Stimulated activated CD4-positive, alpha-beta T cell treated with anti-CD3 and anti-CD28 coated beads, TNF-alpha, amount 100 ng/mL, for 24 hours (primary cell): ENCODE measurements around the gene HCN2.
A peak's percentile ranks its signal among the peaks of the same experiment; 100 is the strongest.

Experiments used
- DNase-seq, 3 experiments: peaks; one replicate each; pipeline ENCODE4 v3.0.0-alpha.2; 2020; ENCODE audit warnings: low read depth in 3 of 3

Gene HCN2

DNA sequence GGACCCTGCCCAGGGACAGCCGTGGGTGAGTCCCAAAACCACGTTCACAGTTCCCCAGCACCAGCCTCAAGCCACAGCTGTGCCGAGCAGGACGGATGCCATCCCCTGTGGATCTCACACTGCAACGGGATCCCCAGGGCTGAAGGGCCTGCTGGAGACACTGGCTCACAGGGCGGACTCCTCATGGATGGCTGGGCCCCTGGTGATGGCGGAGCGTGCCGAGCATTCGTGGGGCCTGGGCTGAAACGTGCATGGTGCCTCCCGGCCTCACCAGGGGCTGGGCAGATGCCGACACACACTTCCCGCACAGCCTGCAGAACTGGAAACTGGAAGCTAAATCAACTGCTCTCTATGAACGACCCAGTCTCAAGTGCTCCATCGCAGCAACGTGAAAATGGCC is 63.7 kb downstream of the HCN2 start:
- DNase-seq = no peak

GRCh38 chr19:655691-656090 is 66.0 kb downstream of the HCN2 start:
- DNase-seq = no peak

DNA sequence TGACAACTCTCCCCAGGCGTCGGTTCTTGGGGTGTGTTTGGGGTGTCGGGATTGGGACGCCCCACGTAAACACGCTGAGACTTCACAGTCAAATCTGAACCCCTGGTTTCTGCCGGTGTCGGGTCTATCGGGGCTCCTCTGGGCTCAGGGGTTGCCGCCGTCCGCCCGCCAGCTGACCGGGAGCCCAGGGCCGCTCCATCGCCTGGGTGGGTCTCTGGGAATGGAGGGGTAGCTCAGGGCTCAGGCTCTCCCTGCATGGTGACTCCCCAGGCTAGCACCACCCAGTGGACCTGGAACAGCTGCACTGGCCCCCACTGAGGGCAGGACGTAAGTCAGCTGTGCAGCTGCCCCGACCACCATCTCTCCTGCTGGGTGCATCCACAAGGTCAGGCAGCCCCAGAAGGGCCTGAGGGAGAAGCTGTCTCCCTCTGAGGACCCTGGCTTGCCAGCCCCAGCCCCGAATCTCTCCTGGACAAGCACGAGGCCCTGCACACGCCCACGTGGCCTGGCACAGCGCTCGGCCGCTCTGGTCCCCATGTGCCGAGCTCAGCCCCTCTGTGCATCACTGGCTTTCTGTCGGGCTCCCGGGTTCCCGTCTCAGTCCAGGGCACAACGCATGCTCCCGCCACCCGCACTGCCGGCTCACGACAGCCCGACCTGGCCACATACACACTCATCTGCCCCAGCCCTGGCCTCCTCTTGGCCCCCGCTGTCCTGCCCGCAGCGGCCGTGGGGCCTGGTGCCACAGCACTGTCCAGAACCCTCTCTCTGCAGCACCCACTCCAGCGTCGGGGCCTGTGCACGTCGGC is 67.3 kb downstream of the HCN2 start:
- DNase-seq = no peak

DNA sequence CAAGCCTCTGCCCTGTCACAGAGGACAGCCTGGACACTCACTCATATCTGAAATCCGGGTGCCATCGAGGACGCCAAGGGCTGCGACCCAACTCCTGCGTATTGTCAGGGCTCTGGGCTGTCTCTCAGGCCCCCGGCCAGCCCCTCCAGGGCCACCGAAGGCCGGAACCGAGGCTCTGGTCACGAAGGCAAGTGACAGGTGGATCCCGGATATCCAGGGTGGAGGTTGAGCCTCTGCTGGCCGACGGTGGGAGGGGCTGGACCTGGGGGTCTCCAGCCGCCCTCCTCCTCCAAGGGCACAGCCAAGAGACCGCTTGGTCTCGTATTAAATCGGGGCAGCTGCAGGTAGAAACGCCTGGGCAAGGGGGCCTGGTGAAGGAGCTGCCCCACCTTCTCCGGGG is 67.9 kb downstream of the HCN2 start:
- DNase-seq = no peak

DNA sequence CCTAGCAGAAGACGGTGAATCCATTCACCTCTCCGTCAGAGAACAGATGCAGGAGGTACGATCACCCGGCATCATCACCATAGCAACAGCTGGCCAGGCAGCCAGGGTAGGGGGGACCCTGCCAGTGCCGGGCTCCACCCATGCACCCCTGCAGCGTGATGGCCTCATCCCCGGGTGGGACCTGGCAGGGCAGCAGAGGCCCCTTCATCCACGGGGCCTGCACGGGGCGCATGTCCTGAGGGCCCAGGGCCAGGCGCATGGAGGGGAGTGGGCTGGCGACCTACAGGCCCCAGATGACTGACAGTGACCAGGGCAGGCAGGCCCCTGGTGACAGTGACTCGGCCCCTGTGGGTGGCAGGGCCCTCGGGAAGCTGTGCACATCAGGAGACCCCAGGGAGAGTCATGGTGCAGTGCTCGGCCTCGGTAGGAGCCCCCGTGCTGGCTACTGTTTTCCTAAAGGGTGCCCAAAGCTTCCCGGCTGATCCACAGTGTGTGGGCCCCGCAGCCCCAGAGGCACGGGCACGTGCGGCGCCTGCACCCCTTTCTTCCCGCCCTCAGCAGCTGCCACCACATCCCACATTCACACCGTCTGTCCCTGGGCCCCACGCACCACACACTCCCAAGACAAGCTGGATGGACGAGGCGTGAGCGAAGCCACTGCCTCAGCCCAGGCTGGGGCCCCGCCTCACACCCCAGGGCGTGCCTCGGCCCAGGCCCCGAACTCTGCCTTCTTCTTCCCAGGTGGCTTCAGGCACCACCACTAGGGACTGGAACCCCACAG is 68.6 kb downstream of the HCN2 start:
- DNase-seq = no peak

GRCh38 chr19:658916-659839 is 69.5 kb downstream of the HCN2 start:
- DNase-seq = no peak

DNA sequence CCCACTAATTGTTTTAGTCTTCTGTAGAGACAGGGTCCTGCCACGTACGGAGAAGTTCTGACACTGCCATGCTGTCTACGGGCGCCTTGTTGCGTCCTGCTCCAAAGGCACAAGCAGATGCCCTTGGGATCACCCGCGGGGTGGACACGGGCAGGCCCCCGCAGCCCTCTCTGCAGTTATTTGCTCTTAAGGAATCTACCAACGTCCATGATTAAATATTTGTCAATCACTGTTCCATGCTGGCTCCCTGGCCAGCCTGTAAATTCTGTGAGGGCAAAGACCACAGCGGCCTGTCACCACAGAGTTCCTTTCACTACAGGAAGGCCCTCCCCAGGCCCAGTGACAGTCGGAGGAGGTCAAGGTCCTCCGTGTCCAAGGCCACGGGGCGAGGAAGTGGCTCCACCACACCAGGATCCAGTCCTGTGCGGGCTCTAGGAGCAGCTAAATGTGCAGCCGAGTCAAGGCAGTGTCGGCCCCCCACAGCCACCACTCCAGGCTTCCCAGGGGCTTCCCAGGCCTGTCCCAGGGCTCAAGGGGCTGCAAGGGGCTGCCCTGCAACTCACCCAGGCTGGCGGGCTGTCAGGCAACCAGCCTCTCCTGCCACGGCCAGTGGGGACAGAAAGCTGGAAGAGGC is 71.2 kb downstream of the HCN2 start:
- DNase-seq = no peak

DNA sequence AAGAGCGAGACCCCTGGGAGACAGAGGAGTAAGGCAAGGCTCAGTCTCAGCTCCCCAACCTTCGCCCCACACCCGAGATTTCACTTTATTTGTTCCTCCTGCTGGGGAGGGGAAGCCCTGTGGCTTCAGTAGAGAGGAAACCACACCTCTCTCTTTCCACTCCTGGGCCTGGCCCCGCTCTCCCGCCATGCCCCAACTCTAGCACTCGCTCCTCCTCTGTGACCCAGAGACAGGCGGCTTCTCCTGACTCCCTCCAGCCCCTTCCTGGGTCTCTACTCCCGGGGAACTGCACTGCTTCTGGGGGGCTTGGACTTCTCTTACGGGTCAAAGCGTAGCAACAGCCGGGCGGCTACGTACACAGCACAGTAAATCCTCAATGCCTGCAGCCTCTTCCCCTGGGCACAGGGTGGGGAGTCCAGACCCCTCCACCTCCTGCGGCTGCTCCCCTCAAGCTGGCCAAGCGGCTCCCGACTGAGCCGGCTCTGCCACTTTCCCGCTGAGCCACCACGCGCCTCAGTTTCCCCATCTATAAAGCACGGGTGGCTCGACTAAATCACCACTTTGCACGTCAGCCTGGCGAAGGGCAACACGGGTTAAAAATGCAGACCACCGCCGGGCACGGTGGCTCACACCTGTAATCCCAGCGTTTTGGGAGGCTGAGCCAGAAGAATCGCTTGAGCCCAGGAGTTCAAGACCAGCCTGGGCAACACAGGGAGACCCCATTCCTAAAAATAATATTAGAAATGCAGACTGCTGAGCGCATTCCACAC is 71.9 kb downstream of the HCN2 start:
- peak in 2 of 3 experiments; percentile 48 to 72 for DNase-seq

DNA sequence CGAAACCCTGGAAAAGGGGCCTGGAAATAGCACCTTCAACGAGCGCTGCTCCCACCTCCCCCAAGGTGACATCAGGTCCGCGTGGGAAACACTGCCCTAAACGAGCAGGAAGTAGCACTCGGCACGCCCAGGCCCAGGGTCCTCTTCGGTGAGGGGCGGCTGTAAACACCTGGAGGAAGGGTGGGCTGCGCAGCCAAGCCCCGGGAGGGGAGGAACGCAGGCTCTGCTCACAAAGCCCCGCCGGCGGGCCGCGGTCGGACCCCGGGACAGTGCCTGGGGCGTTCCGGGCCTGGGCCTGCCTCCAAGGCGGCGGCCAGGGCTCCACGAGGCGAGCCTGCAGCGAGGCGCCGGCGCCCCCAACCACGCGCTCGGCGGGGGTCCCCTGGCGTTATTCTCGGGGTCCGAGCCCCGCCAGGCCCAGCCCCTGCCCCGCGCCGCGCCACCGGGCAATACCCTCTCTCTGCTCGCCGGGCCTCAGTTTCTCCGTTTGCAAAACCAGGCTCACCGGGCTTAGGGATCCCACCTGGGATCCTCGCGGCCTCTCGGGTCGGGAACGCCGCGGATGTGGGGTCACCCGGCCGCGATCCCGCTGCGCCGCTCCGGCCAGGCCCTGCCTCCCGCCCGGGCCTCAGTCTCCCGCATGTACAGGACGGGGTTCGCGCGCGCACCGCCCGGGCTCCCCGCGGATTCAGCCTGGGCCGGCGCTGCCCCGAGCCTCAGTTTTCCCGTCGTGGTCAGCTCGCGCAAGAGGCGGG is 72.7 kb downstream of the HCN2 start:
- DNase-seq = peak in 2 of 3 experiments; percentile 48 to 73

DNA sequence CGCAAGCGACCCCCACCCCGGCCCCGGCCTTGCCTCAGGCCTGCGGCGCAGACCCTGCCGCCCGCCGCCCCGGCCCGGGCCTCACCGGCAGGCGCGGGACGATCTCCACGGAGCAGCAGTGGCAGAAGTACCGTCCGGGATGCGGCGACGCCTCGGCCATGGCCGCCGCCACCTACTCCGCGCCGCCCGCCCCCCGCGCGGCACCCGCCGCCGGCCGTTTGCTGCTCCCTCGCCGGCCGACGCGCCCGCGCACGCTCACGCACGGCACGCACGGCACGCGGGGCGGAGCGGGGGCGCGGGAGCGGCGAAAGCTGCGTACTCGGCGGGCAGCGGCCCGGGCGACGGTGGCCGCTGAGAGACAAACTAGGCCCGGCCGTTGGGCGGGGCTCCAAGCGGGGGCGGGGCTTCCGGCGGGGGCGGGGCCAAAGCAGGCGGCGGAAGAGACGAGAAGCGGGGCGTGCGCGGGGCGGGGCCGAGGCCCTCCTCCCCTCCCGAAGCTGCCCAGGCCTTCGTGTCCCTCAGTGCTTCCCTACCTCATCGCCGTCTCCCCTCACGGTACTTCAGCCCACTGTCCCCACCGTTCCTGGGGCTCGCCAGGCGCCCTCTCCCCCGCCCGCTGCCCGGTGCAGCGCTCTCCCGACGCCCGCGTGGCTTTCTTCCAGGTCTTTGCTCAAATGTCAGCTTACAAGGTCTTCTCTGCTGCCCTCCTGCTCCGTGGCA is 73.4 kb downstream of the HCN2 start, which contains the start of gene RNF126:
Gene RNF126, minus strand, starts transcription at position 253 of the 720 bp plus-strand sequence. Its CDS starts 93 bp downstream, at position 160.
- peak; percentile 92 to 96 (median 93) for DNase-seq

GRCh38 chr19:663682-664117 is 74.0 kb downstream of the HCN2 start:
- no peak for DNase-seq

DNA sequence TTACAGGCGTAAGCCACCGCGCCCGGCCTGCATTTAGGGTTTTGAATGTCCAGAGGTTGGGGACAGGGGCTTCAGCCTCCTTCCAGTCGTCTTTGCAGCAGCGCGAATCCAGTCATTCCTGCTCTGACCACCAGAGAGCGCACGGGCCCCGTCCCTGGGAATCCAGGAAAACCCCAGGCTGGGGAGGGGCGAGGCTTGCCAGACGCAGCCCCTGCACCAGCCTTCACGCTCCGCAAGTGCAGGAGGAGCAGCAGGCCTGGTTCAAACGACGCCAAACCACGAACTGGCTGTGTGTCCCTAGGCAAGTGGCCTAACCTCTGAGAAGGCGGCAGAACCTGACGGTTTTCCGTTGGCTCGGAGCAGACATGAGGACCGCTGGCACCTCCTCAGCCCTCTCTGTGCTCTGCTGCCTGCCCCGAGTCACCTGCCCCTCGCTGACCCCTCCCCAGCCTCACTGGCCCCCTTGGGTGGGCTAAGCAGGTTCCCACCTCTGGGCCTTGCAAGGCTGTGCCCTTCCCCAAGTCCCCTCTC is 75.3 kb downstream of the HCN2 start:
- peak; percentile 64 to 82 (median 67) for DNase-seq
